HepG2 (cell line): ENCODE results near the gene SGSH. TPM values are rescaled to one million over a fixed set of nuclear protein-coding genes. Genes with fewer than 3 reads are reported as not detected.

Source experiments
- ATAC-seq: fragments of 200-7000 bp; cut with Tn5 transposase; 3 replicates; pipeline ENCODE4 v1.9.1; 2020; ENCODE audit warnings: mild to moderate bottlenecking, moderate library complexity
- BruUV-seq: library from RNA; stranded (reverse); fragments of 400-500 nt; replicated peaks from 2 replicates; lab custom pipeline; 2021; lab: Mats Ljungman, UMichigan
- CTCF ChIA-PET: fragments of 300-600 bp; formaldehyde crosslinking; extraction: SDS; loops from one replicate; lab custom pipeline; 2021; ENCODE audit warnings: low total read pairs, inconsistent platforms, low intra/inter-chr PET ratio; lab: Yijun Ruan, JAX
- POLR2A ChIA-PET: fragments of 350-600 bp; sonication (Branson Sonifier 250); formaldehyde crosslinking; loops from one replicate; lab custom pipeline; 2020; ENCODE audit warnings: antibody characterized with exemption, inconsistent platforms; lab: Yijun Ruan, JAX
- DNase-seq: peaks from one replicate; pipeline ENCODE4 v3.0.0-alpha.2; 2015; ENCODE audit warnings: low spot score
- FAIRE-seq: peaks from 3 replicates; lab custom pipeline; 2011; peaks lifted over from hg19 to GRCh38; lab: Jason Lieb, UNC
- H2AFZ ChIP-seq: one replicate; pipeline ENCODE4 v1.6.1; 2011; ENCODE audit warnings: low read length, inconsistent platforms
- H3K27ac ChIP-seq: fragments of 300-600 bp; 3 replicates; pipeline ENCODE4 v1.8.0; 2011; ENCODE audit warnings: mixed run types, mild to moderate bottlenecking, mixed read lengths, low read length, inconsistent platforms; ENCODE audit not compliant: insufficient read depth; ENCODE audit errors: extremely low read length
- H3K27me3 ChIP-seq, 2 experiments: fragments of 200-600 bp in 1 of 2; 2 replicates in 1 of 2; 3 replicates in 1 of 2; pipeline versions ENCODE4 v1.6.0 to v1.8.0; 2011; ENCODE audit warnings: low read length in 2 of 2, mild to moderate bottlenecking in 2 of 2, moderate library complexity in 2 of 2, inconsistent platforms in 1 of 2; ENCODE audit not compliant: insufficient read depth in 2 of 2, control insufficient read depth in 1 of 2
- H3K36me3 ChIP-seq, 2 experiments: fragments of 200-600 bp in 1 of 2; replicated peaks in 1 of 2; 2 replicates in 1 of 2; 3 replicates in 1 of 2; pipeline versions ENCODE4 v1.5.1 to v1.8.0; 2011; ENCODE audit warnings: low read length in 2 of 2, inconsistent platforms in 1 of 2; ENCODE audit not compliant: insufficient read depth in 2 of 2, control insufficient read depth in 1 of 2
- H3K4me1 ChIP-seq: 2 replicates; pipeline ENCODE4 v1.5.1; 2012; ENCODE audit warnings: low read length, inconsistent platforms; ENCODE audit not compliant: insufficient read depth
- H3K4me2 ChIP-seq: 2 replicates; pipeline ENCODE4 v1.6.0; 2011; ENCODE audit warnings: low read depth, low read length, inconsistent platforms
- H3K4me3 ChIP-seq, 3 experiments: fragments of 200-600 bp in 1 of 3; sonication (generic), shearing (Covaris generic) in 1 of 3; replicated peaks in 1 of 3; 2 replicates each; pipeline ENCODE4 v1.5.1; 2011 to 2016; ENCODE audit warnings: low read length in 3 of 3, inconsistent platforms in 2 of 3, low read depth in 2 of 3, mild to moderate bottlenecking in 2 of 3, control low read depth in 1 of 3, mixed read lengths in 1 of 3; ENCODE audit not compliant: insufficient read depth in 1 of 3
- H3K79me2 ChIP-seq: one replicate; pipeline ENCODE4 v1.6.1; 2011; ENCODE audit warnings: low read length, inconsistent platforms; ENCODE audit not compliant: insufficient read depth
- H3K9ac ChIP-seq: 2 replicates; pipeline ENCODE4 v1.6.0; 2011; ENCODE audit warnings: mild to moderate bottlenecking, low read depth, low read length, inconsistent platforms; ENCODE audit not compliant: insufficient read depth
- H3K9me3 ChIP-seq: 2 replicates; pipeline ENCODE4 v1.5.1; 2012; ENCODE audit warnings: mild to moderate bottlenecking, low read length
- H4K20me1 ChIP-seq: 2 replicates; pipeline ENCODE4 v1.6.0; 2011; ENCODE audit warnings: inconsistent platforms, mild to moderate bottlenecking, low read length, moderate library complexity; ENCODE audit not compliant: insufficient read depth
- BRCA1 ChIP-seq: sonication (generic); formaldehyde crosslinking; IDR thresholded peaks from 2 replicates; pipeline ENCODE4 v1.4.0; 2020; ENCODE audit warnings: missing genetic modification reagents
- HMG20B ChIP-seq: conservative IDR thresholded peaks from 2 replicates; pipeline ENCODE4 v1.6.1; 2016; ENCODE audit warnings: missing genetic modification reagents, missing compliant biosample characterization
- MAFF ChIP-seq: IDR thresholded peaks from 2 replicates; pipeline ENCODE4 v1.6.1; 2011; ENCODE audit warnings: low read depth, low read length, improper control_type of control experiment
- MAFK ChIP-seq, 2 experiments: IDR thresholded peaks in 1 of 2; conservative IDR thresholded peaks in 1 of 2; 2 replicates each; pipeline ENCODE4 v1.6.1; 2011; ENCODE audit warnings: improper control_type of control experiment in 2 of 2, low read length in 2 of 2
- WGBS: methylation state at CpG from one replicate; pipeline ENCODE4 v1.1.6; 2017; ENCODE audit warnings: low lambda C conversion rate; 5-methylcytosine and 5-hydroxymethylcytosine counted together
- in situ Hi-C: cut with HindIII; loops from 2 replicates; pipeline ENCODE4 v1.10.0; 2017; ENCODE audit warnings: low pct_unique_long_range_greater_than_20kb; ENCODE audit not compliant: extremely low pct_ligation_motif_present
- intact Hi-C: fragments of 100-400 bp; cut with micrococcal nuclease; formaldehyde crosslinking; loops from one replicate; pipeline ENCODE4 v1.10.0; 2022; ENCODE audit not compliant: unreplicated experiment
- polyA plus RNA-seq, 8 experiments: library from polyadenylated mRNA; depleted of rRNA in 3 of 8; stranded (reverse) in 7 of 8; unstranded in 1 of 8; fragments of >200 nt; fragmentation: Illumina TruSeq in 4 of 8; extraction: Trizol in 4 of 8; gene quantifications; 2 replicates each; pipeline versions ENCODE4 v1.2.1 to v1.2.3, GENCODE V29; 2011 to 2016; ENCODE audit warnings: low read depth in 4 of 8, missing spikeins in 1 of 8, mixed read lengths in 1 of 8; ENCODE audit not compliant: insufficient read depth in 1 of 8
- total RNA-seq, 5 experiments: library from RNA; depleted of rRNA; stranded (reverse); fragments of >200 nt; fragmentation: Illumina TruSeq; extraction: Trizol; gene quantifications; 2 replicates each; pipeline ENCODE4 v1.2.3, GENCODE V29; 2016; ENCODE audit warnings: low read depth in 1 of 5
- TF ChIP-seq, protein P1 (sequence below): sonication (generic); formaldehyde crosslinking; IDR thresholded peaks from 2 replicates; pipeline ENCODE4 v1.5.1; 2020; ENCODE audit warnings: mild to moderate bottlenecking, missing genetic modification reagents

SGSH gene
- total and polyA plus RNA-seq, 2 of the 13 experiments (the other 11 are each of a cell fraction or from before 2014, with no cell fraction given): 12.2 to 17.6 TPM

DNA sequence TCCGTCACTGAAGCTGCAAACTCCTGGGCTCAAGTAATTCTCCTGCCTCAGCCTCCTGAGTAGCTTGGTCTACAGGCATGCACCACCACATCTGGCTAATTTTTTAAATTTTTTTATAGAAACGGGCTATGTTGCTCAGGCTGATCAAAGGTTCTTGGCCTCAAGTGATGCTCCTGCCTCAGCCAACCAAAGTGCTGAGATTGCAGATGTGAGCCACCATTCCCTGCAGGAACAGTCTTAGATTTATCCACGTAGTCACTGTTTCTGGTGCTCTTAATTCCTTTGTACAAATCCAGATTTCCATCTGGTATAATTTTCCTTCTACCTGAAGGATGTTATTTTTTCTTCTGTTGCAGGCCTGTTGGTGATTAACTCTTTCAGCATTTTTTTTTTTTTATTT is 13.1 kb upstream of the SGSH start:
- ChIA-PET CTCF (no interaction called here), POLR2A (interaction anchor here (1.3 kb wide), 1 partner anchor 28 kb away, joined by 3 read pairs; the partner anchor contains the start of gene RNF213)
- 95% methylated on average over 3 of the region's 3 CpGs for WGBS
- Histone ChIP-seq H3K4me1 (no peaks in the 10 kb centered on the region), H2AFZ (no peak overlapping the region), H3K9ac (no peak overlapping the region), H3K4me3 (no peak overlapping the region), H3K79me2 (no peaks in the 10 kb centered on the region), H3K27me3 (no peaks in the 10 kb centered on the region), H3K9me3 (peaks cover 9% of the 10 kb centered on the region; the same call in 1 of the 2 replicates), H3K4me2 (no peak overlapping the region), H3K36me3 (peaks cover 10 to 30% of the 10 kb centered on the region in 2 experiments; a peak in 4 of 5 replicates), H4K20me1 (no peaks in the 10 kb centered on the region), H3K27ac (no peak overlapping the region)
- ATAC-seq: no peak
- intact Hi-C loops (no loop called here), in situ Hi-C loops (no loop called here)
- no peak for FAIRE-seq
- TF ChIP-seq MAFF (peak; percentile 33), BRCA1 (no peak), MAFK (conservative IDR thresholded peaks at IDR 0.05 in 1 of 2, IDR thresholded peaks at IDR 0.05 in 1 of 2; ENCODE audit: low read length in 2 of 2) (peak; percentile 51 to 66)
- no TSS peak for BruUV-seq
- DNase-seq: no peak

DNA sequence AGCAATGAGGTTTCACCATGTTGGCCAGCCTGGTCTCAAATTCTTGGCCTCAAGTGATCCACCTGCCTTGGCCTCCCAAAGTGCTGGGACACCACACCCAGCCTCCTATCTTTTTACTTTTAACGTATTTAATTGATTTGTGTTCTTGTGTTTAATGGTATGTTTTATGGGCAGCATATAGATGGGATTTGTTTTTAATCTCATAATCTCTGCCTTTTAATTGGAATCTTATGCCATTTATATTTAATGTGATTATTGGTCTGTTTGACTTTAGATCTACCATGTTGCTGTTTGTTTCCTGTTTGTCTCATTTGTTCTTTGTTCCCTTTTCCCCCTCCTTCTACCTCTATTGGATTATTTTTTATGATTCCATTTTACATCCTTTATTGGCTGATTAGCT is 12.3 kb upstream of the SGSH start:
- in situ Hi-C loops: no loop called here
- H3K27me3 ChIP-seq: no peaks in the 10 kb centered on the region
- 89% methylated on average over 1 of the region's 1 CpG for WGBS

More for the DNA sequence above, 12.3 kb upstream of the SGSH start:
- Histone ChIP-seq H3K36me3 (peaks cover 9 to 24% of the 10 kb centered on the region in 2 experiments; a peak in 4 of 5 replicates), H4K20me1 (no peaks in the 10 kb centered on the region), H3K27ac (no peak overlapping the region), H3K4me1 (no peaks in the 10 kb centered on the region), H2AFZ (no peak overlapping the region), H3K4me3 (no peak overlapping the region), H3K9ac (no peak overlapping the region), H3K79me2 (no peaks in the 10 kb centered on the region), H3K4me2 (no peak overlapping the region), H3K9me3 (peaks cover 9% of the 10 kb centered on the region; the same call in 1 of the 2 replicates)
- intact Hi-C loops: no loop called here
- no peak for DNase-seq
- ChIA-PET CTCF (no interaction called here), POLR2A (interaction anchor here (0.9 to 1.3 kb wide), 2 partner anchors 11 to 29 kb away, joined by 3 to 4 read pairs; partner anchors contain the start of genes RNF213 and SLC26A11)
- no peak for TF ChIP-seq HMG20B (CRISPR knock-in tag)
- TF ChIP-seq, protein P1, sequence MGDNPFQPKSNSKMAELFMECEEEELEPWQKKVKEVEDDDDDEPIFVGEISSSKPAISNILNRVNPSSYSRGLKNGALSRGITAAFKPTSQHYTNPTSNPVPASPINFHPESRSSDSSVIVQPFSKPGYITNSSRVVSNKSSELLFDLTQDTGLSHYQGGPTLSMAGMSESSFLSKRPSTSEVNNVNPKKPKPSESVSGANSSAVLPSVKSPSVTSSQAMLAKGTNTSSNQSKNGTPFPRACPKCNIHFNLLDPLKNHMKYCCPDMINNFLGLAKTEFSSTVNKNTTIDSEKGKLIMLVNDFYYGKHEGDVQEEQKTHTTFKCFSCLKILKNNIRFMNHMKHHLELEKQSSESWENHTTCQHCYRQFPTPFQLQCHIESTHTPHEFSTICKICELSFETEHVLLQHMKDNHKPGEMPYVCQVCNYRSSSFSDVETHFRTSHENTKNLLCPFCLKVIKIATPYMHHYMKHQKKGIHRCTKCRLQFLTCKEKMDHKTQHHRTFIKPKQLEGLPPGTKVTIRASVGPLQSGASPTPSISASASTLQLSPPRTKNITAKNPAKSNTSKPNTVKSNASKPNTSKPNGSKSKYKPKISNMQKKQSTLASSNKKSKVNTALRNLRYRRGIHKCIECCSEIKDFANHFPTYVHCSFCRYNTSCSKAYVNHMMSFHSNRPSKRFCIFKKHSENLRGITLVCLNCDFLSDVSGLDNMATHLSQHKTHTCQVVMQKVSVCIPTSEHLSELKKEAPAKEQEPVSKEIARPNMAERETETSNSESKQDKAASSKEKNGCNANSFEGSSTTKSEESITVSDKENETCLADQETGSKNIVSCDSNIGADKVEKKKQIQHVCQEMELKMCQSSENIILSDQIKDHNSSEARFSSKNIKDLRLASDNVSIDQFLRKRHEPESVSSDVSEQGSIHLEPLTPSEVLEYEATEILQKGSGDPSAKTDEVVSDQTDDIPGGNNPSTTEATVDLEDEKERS (CRISPR knock-in tag): peak; percentile 56; the same call in 1 of the 2 replicates
- no peak for FAIRE-seq
- BruUV-seq: no TSS peak
- ATAC-seq: no peak
